Mesothelial cell of epicardium (in vitro differentiated cells): Measurements from ENCODE around the gene DUSP22. TPM values are rescaled to one million over a fixed set of nuclear protein-coding genes. Genes with fewer than 3 reads are reported as not detected.
"Not testable (repeated sequence)": the region's sequence is repeated elsewhere in the genome, so short reads cannot be mapped to it uniquely, and the experiment has no call there.

ENCODE experiments used
- DNase-seq, 2 experiments: peaks; one replicate each; pipeline ENCODE4 v3.0.0; 2021; ENCODE audit warnings: low spot score in 2 of 2; ENCODE audit not compliant: unreplicated experiment in 2 of 2
- H3K27ac Mint-ChIP-seq: 2 replicates; pipeline ENCODE4 v1.8.0; 2021; ENCODE audit warnings: mixed read lengths
- H3K27me3 Mint-ChIP-seq: 2 replicates; pipeline ENCODE4 v1.8.0; 2021; ENCODE audit warnings: low read depth, mixed read lengths
- H3K36me3 Mint-ChIP-seq: 2 replicates; pipeline ENCODE4 v1.8.0; 2021; ENCODE audit warnings: mixed read lengths
- H3K4me1 Mint-ChIP-seq: 2 replicates; pipeline ENCODE4 v1.8.0; 2021; ENCODE audit warnings: mixed read lengths
- H3K4me3 Mint-ChIP-seq: 2 replicates; pipeline ENCODE4 v1.8.0; 2021; ENCODE audit warnings: mild to moderate bottlenecking, moderate library complexity, mixed read lengths
- H3K9me3 Mint-ChIP-seq: 2 replicates; pipeline ENCODE4 v1.8.0; 2021; ENCODE audit warnings: mixed read lengths
- CTCF ChIP-seq: fragments of 200-600 bp; sonication (generic); IDR thresholded peaks from one replicate; pipeline ENCODE4 v1.5.0; 2021; ENCODE audit warnings: antibody characterized with exemption; ENCODE audit not compliant: unreplicated experiment
- total RNA-seq: library from RNA; stranded (reverse); gene quantifications from 3 replicates; pipeline ENCODE4 v1.2.1, GENCODE V29; 2021

Gene DUSP22
- total RNA-seq, 1 donor from 2014 or later: 32.0 TPM

- H3K36me3 Mint-ChIP-seq: no peaks in the 10 kb centered on the region
- TF ChIP-seq CTCF: no peak
Observed at GRCh38 chr6:376827-377640, 84.7 kb downstream of the DUSP22 start.

GRCh38 chr6:377641-378020, 85.3 kb downstream of the DUSP22 start:
- Mint-ChIP-seq H3K27me3 (peaks cover 50% of the 10 kb centered on the region), H3K9me3 (peaks cover 29% of the 10 kb centered on the region)
- H3K27ac Mint-ChIP-seq, H3K36me3 Mint-ChIP-seq, DNase-seq, H3K4me3 Mint-ChIP-seq, H3K4me1 Mint-ChIP-seq: not testable (repeated sequence)

More at GRCh38 chr6:376827-377640, 84.7 kb downstream of the DUSP22 start:
- no peak for DNase-seq
- H3K27me3 Mint-ChIP-seq: peaks cover 49% of the 10 kb centered on the region
- H3K27ac Mint-ChIP-seq: no peak overlapping the region
- no peak overlapping the region for H3K4me3 Mint-ChIP-seq
- H3K9me3 Mint-ChIP-seq: peaks cover 29% of the 10 kb centered on the region
- no peaks in the 10 kb centered on the region for H3K4me1 Mint-ChIP-seq

GRCh38 chr6:378090-378957, 86.0 kb downstream of the DUSP22 start:
- H3K36me3 Mint-ChIP-seq: no peaks in the 10 kb centered on the region
- H3K27ac Mint-ChIP-seq: no peak overlapping the region
- no peaks in the 10 kb centered on the region for H3K4me1 Mint-ChIP-seq
- no peak for TF ChIP-seq CTCF
- peaks cover 53% of the 10 kb centered on the region for H3K27me3 Mint-ChIP-seq
- DNase-seq: no peak
- H3K4me3 Mint-ChIP-seq: no peak overlapping the region
- H3K9me3 Mint-ChIP-seq: peaks cover 29% of the 10 kb centered on the region

- H3K9me3 Mint-ChIP-seq: peaks cover 29% of the 10 kb centered on the region
- TF ChIP-seq CTCF: no peak
- no peak overlapping the region for H3K27ac Mint-ChIP-seq
- H3K27me3 Mint-ChIP-seq: peaks cover 53% of the 10 kb centered on the region
- no peak overlapping the region for H3K4me3 Mint-ChIP-seq
- no peak for DNase-seq
- no peaks in the 10 kb centered on the region for H3K4me1 Mint-ChIP-seq
- H3K36me3 Mint-ChIP-seq: no peaks in the 10 kb centered on the region
Observed at GRCh38 chr6:378958-379409, 86.7 kb downstream of the DUSP22 start.

- TF ChIP-seq CTCF: no peak
- DNase-seq: no peak
- Mint-ChIP-seq H3K9me3 (peaks cover 26% of the 10 kb centered on the region), H3K4me3 (no peak overlapping the region), H3K27me3 (peaks cover 55% of the 10 kb centered on the region), H3K36me3 (no peaks in the 10 kb centered on the region), H3K27ac (no peak overlapping the region), H3K4me1 (no peaks in the 10 kb centered on the region)
Observed at GRCh38 chr6:379410-380181, 87.3 kb downstream of the DUSP22 start.
